GM19455 (cell line): ENCODE results near the gene THBS3.
"Not testable (repeated sequence)": the region's sequence is repeated elsewhere in the genome, so short reads cannot be mapped to it uniquely, and the experiment has no call there.

ENCODE experiments used
- ATAC-seq: cut with Tn5 transposase; IDR thresholded peaks from one replicate; pipeline ENCODE4 v1.9.1; 2021; ENCODE audit not compliant: unreplicated experiment

The THBS3 gene

DNA sequence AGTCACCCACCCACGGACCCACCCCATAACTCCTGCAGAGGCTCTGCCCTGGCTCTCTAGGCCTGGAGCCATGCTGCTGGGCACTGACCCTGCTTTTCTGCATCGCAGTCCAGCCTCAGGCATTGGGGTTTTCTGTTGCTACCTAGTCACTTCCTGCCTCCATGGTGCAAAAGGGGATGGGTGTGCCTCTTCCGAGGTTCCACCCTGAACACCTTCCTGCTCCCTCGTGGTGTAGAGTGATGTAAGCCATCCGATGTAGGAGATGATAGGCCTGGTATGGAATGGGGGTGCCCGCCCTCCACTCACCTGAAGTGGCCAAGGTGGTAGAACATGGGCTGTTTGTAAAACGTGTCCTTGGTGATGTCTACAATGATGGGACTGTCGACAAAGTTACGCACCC, 27.7 kb upstream of the THBS3 start:
- ATAC-seq = not testable (repeated sequence)

DNA sequence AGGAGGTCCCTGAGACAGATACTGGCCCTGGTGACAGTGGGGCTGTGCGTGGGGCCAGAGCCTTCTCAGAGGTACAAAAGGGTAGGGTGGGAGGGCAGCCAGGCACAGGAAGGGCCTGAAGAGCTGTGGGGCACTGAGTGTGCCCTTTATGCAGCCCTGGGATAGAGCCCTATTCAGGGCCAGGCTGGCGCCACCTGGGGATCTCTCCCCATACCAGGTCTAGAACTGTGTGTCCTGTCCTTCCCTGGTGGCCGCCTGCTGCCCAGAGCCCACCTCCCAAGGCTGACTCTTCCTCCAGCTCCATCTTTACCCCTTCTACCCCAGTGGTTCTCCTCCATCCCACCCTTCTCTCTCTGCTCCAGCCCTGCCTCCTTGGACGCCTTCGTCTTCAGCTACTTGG, 25.8 kb upstream of the THBS3 start:
- not testable (repeated sequence) for ATAC-seq

DNA sequence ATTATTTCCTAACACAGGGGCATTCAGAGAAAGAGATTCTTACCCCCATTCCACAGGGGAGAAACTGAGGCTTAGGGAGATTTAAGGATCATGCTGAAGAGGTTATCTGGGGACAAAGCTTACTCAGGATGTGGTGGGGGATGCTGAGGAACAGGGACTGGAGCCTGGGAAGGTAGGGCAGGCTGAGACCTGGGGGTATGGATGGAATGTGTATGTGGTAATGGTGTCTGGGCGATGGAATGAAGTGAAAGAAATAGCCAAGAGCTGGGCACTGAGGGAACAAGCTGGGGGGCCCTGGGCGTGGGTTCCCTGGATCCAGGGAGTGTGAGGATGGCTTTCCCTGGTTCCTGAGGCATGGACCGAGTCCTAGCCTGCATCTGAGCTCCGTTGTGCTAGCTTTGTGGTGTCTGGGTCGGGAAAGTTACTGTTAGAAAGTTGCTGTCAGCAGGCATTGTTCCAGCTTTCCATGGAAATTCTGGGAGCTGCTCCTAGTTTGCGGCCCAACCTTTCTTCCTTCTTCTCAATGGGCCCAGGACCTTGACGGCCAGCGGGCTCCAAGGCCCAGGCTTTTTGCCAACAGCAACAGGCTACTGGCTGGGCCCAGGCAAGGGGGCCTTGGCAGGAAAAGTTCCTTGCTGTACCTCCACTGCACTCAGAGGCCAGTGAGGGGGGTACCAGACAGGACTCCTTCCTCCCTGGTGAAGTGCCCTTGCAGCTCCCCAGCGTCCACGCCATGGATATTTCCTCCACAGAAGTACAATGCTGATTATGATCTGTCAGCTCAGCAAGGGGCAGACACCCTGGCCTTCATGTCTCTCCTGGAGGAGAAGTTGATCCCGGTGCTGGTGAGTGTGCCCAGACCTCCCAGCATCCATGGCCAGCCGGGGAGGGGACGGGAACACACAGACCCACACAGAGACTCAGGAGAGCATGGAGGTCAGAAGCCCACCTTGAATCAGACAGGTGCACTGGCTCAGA, 24.6 kb upstream of the THBS3 start:
- ATAC-seq = not testable (repeated sequence)

DNA sequence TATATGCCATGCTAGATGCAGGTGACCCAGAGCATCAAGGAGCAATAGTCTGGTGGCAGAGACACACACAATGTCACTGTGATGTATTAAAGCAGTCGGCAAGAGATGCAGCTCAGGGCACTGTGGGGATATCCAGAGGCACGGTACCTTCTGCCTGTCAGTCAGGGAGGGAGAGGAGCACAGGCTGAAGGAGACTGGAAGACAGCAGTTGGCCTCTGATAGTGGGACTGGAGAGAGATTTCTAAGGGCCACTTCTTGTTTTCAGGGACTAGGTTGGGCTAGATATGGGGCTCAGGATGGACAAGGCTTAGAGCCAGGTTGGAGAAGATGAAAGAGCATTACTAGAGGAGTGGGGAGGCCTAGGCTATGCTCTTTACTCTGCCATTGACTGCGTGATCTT, 23.6 kb upstream of the THBS3 start:
- not testable (repeated sequence) for ATAC-seq

DNA sequence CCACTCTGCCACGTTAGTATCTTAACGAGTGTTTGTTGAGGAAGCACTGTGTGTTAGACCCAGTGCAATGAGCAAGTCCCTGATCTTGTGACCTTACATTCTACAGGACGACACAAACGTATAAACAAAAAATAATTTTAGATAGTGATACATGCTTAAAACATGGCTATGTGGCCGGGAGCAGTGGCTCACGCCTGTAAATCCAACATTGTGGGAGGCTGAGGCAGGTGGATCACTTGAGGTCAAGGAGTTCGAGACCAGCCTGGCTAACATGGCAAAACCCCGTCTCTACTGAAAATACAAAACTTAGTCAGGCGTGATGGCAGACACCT, 20.4 kb upstream of the THBS3 start:
- no peak for ATAC-seq

DNA sequence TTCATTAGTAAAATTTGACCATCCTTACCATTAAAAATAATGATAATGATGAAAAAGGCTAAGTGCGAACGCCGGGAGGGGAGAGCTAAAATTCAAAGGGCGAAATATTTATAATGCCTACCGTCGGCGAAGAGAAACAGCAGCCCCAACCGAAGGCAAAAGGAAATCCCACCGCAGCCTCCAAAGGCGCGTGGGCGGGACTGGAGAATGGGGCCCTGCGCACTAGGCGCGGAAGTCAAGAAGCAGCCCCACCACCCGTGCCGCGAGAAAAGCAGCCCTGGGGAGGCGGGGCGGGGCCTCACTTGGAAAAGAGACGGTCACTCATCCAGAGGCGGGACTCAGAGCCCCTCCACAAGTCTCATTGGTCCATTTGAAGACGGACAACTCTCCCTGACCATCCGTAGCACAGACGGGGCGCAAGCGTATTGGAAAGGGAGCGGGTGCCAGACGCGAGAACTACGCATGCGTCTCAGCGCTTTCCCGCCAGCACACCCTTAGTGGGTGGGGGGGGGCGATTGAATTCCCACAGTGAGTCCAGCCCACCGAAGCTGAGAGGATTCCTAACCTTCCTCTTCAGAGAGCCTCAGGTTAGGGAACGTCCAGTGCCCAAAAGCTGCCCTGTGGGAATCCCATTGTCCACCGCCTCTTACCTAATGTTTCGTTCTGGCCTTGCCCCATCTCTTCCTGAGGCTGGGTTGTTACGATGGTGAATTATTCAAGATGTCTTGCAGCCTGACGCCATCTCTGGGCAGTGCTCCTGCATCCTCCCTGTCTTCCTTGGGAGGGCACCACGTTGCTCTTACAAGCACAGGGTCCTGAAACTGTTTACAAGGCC, 19.8 kb upstream of the THBS3 start:
- ATAC-seq = peak; percentile 82

DNA sequence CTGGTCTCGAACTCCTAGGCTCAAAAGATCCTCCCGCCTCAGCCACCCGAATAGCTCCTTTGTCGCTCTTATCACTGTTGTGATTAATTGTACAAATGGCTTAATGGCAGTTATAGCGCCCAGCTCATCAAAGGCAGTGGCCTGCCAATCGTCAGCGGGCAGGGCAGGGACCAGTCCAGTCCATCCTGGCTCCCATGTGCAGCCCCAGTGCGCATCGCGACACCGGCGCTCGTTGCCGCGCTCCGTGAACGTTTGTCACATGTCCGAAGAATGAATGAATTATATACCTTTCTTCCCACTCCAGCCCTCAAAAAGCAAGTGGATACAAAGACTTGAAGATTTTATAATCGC, 19.2 kb upstream of the THBS3 start:
- no peak for ATAC-seq

DNA sequence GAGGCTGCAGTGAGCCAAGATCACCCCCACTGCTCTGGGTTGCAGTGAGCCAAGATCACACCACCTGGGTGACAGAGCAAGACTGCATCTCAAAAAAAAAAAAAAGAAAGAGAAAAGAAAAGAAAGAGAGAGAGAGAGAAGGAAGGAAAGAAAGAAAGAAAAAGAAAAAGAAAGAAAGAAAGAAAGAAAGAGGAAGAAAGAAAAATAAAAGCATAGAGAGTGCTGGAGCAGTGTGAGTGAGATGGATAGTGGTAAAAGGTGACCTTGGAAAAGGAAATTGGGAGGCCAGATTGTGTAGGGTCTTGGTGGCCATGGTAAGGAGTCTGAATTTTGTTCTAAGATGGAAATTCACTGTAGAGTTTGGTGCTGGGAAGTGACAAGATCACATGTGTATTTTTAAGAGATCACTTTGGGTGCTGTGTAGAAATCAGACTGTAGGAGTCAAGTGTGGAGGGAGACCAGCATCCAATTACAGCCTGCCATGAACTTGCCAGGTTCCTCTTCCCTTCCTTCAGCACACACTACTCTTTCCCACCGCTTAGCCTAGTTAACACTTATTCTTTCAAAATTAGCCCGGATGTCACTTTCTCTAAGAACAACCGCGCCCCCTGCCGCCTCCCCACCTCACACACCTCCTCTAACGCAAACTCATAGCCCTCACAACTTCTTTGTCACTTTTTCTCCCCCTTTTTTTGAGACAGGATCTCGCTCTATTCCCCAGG, 18.7 kb upstream of the THBS3 start:
- no peak for ATAC-seq

DNA sequence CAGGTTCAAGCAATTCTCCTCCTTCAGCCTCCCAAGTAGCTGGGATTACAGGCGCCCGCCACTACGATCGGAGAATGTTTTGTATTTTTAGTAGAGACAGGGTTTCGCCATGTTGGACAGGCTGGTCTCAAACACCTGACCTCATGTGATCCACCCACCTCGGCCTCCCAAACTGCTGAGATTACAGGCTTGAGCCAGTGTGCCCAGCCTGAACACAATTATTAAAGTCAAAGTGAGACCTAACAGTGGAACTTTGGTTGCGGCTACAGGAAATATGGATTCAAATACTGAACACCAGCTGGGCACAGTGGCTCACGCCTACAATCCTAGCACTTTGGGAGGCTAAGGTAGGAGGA, 17.7 kb upstream of the THBS3 start:
- ATAC-seq = not testable (repeated sequence)

DNA sequence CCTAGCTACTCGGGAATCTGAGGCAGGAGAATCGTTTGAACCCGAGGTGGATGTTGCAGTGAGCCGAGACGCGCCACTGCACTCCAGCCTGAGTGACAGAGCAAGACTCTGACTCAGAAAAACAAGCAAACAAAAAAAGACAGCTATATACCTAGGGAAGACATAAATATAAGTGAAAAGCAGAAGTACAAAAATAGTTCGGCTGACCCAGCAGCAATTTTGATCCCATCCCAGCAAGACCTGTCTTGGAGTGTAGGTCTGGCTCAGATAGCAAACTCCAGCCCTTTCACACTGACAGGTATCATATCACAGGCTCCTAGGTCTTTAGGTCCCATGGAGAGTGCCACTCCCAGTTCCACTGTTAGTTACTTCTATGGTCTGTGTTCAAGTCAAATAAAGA, 15.3 kb upstream of the THBS3 start:
- no peak for ATAC-seq

DNA sequence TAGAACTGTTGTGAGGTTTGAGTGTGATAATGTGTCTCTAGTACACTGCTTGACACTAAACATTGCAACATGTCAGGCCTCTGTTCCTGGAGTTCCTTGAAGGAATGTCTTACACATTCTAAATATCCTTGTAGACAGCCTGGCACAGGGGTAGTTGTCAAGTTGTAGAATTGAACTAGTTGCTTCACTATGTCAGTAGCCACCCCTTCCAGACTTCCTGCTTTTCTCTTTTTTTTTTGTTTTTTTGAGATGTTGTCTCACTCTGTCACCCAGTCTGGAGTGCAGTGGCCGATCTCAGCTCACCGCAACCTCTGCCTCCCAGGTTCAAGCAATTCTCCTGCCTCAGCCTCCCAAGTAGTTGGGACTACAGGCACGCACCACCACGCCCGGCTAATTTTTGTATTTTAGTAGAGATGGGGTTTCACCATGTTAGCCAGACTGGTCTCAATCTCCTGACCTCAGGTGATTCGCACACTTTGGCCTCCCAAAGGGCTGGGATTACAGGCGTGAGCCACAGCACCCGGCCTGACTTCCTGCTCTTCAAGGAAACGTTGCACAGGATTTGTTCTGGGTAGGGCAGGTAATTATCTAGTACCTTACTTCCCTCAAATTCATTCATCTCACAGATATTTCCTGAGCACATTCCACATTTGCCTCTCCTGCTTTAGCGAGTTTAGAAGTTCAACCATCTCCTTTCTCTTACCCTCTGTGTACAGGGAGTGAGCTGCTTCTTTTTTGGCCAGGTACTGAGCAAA, 12.7 kb upstream of the THBS3 start:
- ATAC-seq = not testable (repeated sequence)

DNA sequence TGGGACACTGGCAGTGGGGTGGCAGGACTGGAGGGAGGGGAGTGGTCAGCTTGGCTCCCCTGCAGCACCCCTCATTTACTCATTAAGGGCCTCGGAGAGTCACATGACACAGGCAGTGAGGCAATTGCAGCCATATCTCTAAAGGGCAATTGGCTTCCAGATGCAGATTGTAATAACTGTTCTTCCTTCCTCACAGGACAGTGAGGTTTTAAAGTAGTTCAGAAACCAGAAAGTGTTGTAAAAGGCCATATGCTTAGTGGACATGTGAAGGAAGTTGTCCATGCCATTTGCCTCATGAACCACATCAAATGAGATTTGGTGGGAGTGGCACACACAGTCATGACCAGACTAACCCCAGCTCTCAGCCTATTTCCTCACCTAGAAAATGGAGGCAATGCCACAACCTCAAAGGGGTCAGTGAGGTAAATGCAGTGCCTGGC, 11.9 kb upstream of the THBS3 start:
- no peak for ATAC-seq

DNA sequence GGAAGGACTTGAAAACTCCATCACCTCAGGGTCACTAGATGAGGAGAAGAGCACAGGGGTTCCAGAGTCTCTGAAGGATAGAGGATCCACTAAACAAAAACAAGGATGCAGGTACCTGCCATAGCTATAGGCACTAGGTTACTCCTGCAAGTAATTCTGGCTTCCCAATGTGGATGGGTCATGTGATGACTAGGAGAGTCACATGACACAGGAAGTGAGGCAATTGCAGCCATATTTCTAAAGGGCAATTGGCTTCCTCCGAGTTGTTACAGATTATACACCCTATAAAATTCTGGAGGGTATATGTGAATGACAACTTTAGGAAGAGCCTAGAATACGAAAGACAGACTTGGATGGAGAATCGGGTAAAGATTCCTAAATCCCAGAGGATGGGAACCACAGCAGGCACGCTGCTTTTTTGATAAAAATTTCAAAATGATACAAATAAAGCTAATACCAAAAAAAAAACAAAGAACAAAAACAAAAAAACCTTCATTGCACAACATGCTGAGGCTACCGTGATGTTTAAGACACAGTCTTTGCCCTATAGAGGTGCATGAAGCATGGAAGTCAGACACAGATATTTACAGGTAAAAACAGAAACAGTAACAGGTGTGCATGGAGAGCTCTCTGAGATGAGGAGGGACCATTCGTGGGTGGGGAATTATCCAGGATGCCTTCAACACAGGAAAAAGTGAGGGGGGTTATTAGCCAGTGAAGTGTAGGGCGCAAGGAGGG, 11.3 kb upstream of the THBS3 start:
- ATAC-seq = no peak

DNA sequence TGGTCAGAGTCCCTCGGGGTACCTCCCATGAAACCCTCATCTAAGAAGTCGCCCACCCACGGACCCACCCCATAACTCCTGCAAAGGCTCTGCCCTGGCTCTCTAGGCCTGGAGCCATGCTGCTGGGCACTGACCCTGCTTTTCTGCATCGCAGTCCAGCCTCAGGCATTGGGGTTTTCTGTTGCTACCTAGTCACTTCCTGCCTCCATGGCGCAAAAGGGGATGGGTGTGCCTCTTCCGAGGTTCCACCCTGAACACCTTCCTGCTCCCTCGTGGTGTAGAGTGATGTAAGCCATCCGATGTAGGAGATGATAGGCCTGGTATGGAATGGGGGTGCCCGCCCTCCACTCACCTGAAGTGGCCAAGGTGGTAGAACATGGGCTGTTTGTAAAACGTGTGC, 7.0 kb upstream of the THBS3 start:
- ATAC-seq = not testable (repeated sequence)

DNA sequence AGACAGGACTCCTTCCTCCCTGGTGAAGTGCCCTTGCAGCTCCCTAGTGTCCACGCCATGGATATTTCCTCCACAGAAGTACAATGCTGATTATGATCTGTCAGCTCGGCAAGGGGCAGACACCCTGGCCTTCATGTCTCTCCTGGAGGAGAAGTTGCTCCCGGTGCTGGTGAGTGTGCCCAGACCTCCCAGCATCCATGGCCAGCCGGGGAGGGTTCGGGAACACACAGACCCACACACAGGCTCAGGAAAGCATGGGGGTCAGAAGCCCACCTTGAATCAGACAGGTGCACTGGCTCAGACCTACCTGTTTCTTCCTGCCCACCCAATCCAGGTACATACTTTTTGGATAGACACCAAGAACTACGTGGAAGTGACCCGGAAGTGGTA, 4.3 kb upstream of the THBS3 start:
- not testable (repeated sequence) for ATAC-seq

DNA sequence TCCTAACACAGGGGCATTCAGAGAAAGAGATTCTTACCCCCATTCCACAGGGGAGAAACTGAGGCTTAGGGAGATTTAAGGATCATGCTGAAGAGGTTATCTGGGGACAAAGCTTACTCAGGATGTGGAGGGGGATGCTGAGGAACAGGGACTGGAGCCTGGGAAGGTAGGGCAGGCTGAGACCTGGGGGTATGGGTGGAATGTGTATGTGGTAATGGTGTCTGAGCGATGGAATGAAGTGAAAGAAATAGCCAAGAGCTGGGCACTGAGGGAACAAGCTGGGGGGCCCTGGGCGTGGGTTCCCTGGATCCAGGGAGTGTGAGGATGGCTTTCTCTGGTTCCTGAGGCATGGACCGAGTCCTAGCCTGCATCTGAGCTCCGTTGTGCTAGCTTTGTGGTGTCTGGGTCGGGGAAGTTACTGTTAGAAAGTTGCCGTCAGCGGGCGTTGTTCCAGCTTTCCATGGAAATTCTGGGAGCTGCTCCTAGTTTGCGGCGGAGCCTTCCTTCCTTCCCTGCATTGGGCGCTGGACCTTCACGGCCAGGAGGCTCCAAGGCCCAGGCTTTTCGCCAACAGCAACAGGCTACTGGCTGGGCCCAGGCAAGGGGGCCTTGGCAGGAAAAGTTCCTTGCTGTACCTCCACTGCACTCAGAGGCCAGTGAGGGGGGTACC, 3.8 kb upstream of the THBS3 start:
- ATAC-seq = not testable (repeated sequence)

DNA sequence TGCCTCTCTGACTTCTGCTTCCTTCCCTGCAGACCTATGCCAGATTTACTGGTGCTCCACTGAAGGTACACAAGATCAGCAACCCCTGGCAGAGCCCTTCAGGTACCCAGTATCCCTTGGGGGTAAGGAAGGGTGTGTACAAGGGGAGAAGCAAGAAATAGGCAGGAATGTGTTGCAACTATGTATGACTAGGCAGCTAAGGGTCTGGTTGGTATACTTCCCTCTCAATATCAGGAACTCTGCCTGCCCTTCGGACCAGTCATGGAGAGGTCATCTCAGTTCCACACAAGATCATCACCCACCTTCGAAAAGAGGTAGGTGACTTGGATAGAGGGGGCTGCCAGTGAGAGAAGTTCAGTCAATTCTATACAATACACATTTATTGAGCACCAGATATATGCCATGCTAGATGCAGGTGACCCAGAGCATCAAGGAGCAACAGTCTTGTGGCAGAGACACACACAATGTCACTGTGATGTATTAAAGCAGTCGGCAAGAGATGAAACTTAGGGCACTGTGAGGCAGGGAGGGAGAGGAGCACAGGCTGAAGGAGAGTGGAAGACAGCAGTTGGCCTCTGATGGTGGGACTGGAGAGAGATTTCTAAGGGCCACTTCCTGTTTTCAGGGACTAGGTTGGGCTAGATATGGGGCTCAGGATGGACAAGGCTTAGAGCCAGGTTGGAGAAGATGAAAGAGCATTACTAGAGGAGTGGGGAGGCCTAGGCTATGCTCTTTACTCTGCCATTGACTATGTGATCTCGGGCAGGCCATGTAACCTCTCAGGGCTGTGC, 2.8 kb upstream of the THBS3 start:
- ATAC-seq = no peak

DNA sequence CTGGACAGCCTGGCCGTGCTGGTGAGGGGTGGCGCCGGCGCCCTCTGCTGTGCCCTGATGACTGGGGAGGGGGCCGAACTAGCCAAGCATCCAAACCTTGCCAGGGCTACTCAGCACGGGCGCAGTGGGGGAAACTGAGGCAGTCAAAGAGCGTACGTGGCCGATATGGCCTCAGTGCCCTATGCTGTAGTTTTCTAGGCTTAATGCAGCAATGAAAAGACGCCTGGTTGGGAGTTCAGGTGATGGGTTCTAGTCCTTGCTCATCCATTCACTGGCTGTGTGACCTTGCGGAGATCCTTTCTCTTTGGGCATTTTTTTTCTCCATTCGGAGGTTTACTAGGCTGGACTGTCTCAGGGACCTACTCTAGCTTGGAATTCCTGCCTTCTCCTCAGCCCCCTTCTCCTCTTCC, 1.6 kb upstream of the THBS3 start:
- ATAC-seq = no peak
